ENCODE results near the gene HNRNPR. TPM values are rescaled to one million over a fixed set of nuclear protein-coding genes. Genes with fewer than 3 reads are reported as not detected.

Gene HNRNPR
- total and polyA plus RNA-seq, 9 of the 15 experiments (the other 6 are each of a cell fraction or from before 2014, with no cell fraction given), result 80.9 to 372 (median 301) TPM

DNA sequence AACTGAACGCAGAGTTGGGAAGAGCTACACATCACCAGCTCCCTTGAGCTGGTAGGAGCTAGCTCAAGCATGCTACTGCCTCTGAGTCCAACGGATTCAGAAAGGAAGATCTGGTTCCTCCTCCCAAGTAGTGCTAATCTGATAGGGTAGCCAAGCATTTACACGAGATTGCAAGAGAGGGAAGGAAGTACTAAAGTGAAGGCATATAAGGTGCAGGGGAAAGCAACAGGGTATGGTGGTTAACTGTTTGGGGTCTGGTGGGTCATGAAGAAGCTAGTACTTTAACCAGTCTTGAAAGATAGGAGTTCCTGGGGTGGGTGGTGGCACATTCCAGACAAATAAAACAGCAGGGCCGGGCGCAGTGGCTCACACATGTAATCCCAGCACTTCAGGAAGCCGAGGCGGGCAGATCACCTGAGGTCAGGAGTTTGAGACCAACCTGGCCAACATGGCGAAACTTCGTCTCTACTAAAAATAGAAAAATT, 45.8 kb upstream of the HNRNPR start:
- no peaks in the 10 kb centered on the region for H3K27me3 ChIP-seq (ENCODE audit: control insufficient read depth in 2 of 2, insufficient read depth in 2 of 2, low read length in 2 of 2)
- WGBS (ENCODE audit: insufficient coverage, low coverage, missing lambda C conversion rate), result 35% methylated on average over 9 of the region's 9 CpGs
- intact Hi-C loops (cut with micrococcal nuclease), result no loop called here
- TF ChIP-seq HDAC6 (IDR thresholded peaks at IDR 0.05; ENCODE audit: low read depth, low read length) (no peak), NR3C1 (CRISPR knock-in tag; IDR thresholded peaks at IDR 0.05) (no peak), ZNF318 (IDR thresholded peaks at IDR 0.05; ENCODE audit: borderline replicate concordance in 1 of 2, low read depth in 1 of 2) (no peak), ZNF766 (CRISPR knock-in tag; conservative IDR thresholded peaks at IDR 0.05) (0 out of 2 replicates have a peak, but pooled peaks have one; percentile 45), OTX1 (CRISPR knock-in tag; IDR thresholded peaks at IDR 0.05) (0 out of 2 replicates have a peak, but pooled peaks have one; percentile 21), SMAD4 (CRISPR knock-in tag; conservative IDR thresholded peaks at IDR 0.05) (peak; percentile 15; the same call in 1 of the 2 replicates), PTTG1 (tag; IDR thresholded peaks at IDR 0.05; ENCODE audit: low read depth) (0 out of 2 replicates have a peak, but pooled peaks have one; percentile 20), NRF1 (conservative IDR thresholded peaks at IDR 0.05 in 1 of 2, IDR thresholded peaks at IDR 0.05 in 1 of 2) (0 out of 4 replicates have a peak, but pooled peaks have one; percentile 7 to 13)
- TF ChIP-seq, protein P1, sequence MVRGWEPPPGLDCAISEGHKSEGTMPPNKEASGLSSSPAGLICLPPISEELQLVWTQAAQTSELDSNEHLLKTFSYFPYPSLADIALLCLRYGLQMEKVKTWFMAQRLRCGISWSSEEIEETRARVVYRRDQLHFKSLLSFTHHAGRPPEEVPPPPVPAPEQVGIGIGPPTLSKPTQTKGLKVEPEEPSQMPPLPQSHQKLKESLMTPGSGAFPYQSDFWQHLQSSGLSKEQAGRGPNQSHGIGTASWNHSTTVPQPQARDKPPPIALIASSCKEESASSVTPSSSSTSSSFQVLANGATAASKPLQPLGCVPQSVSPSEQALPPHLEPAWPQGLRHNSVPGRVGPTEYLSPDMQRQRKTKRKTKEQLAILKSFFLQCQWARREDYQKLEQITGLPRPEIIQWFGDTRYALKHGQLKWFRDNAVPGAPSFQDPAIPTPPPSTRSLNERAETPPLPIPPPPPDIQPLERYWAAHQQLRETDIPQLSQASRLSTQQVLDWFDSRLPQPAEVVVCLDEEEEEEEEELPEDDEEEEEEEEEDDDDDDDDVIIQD (CRISPR knock-in tag; IDR thresholded peaks at IDR 0.05), result no peak
- TF ChIP-seq, protein P2, sequence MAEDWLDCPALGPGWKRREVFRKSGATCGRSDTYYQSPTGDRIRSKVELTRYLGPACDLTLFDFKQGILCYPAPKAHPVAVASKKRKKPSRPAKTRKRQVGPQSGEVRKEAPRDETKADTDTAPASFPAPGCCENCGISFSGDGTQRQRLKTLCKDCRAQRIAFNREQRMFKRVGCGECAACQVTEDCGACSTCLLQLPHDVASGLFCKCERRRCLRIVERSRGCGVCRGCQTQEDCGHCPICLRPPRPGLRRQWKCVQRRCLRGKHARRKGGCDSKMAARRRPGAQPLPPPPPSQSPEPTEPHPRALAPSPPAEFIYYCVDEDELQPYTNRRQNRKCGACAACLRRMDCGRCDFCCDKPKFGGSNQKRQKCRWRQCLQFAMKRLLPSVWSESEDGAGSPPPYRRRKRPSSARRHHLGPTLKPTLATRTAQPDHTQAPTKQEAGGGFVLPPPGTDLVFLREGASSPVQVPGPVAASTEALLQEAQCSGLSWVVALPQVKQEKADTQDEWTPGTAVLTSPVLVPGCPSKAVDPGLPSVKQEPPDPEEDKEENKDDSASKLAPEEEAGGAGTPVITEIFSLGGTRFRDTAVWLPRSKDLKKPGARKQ (CRISPR knock-in tag; IDR thresholded peaks at IDR 0.05), result no peak

More for the DNA sequence above, 45.8 kb upstream of the HNRNPR start:
- Histone ChIP-seq H3K9me3 (replicated peaks; ENCODE audit: control insufficient read depth, insufficient read depth, low read depth, low read length) (no peaks in the 10 kb centered on the region), H3K9ac (ENCODE audit: insufficient read depth in 1 of 2, low read depth in 2 of 2, low read length in 2 of 2) (0 out of 4 replicates have a peak overlapping the region, but pooled peaks of 1 of the 2 experiments have one; percentile 19), H3K36me3 (ENCODE audit: control insufficient read depth, insufficient read depth, low read length) (no peaks in the 10 kb centered on the region), H3K9me1 (ENCODE audit: control insufficient read depth, insufficient read depth, low read length) (no peaks in the 10 kb centered on the region), H3K4me2 (ENCODE audit: insufficient read depth, low read length) (peak overlapping the region; percentile 35; the same call in 1 of the 2 replicates), H4K20me1 (replicated peaks; ENCODE audit: control insufficient read depth, insufficient read depth, low read length) (no peaks in the 10 kb centered on the region), H3K4me3 (no peak overlapping the region), H2AFZ (ENCODE audit: low read depth, low read length) (peak overlapping the region; percentile 41; the same call in 1 of the 2 replicates), H3K4me1 (replicated peaks in 1 of 2; ENCODE audit: control insufficient read depth in 2 of 2, insufficient read depth in 2 of 2, low read length in 2 of 2) (peaks cover 7 to 34% of the 10 kb centered on the region in 2 experiments), H3K27ac (ENCODE audit: extremely low read depth, low read depth, low read length) (no peak overlapping the region), H3K79me2 (ENCODE audit: control insufficient read depth, insufficient read depth, low read length) (no peaks in the 10 kb centered on the region)
- peak; percentile 67 for ATAC-seq
- no peak for DNase-seq (ENCODE audit: extremely low read depth in 1 of 4, low spot score in 3 of 4)
- BruUV-seq (replicated peaks), result no TSS peak
- no peak for FAIRE-seq
- in situ Hi-C loops (cut with MboI), result no loop called here
- POLR2A ChIA-PET, result interaction anchor here (0.6 to 2.0 kb wide), 6 partner anchors 14 to 56 kb away, joined by 4 to 7 read pairs (median 4); partner anchors contain the start of gene HNRNPR
- CTCF ChIA-PET (ENCODE audit: low intra/inter-chr PET ratio), result no interaction called here

Measured in K562 (cell line).